ENCODE results near the gene STUB1.

Gene STUB1

DNA sequence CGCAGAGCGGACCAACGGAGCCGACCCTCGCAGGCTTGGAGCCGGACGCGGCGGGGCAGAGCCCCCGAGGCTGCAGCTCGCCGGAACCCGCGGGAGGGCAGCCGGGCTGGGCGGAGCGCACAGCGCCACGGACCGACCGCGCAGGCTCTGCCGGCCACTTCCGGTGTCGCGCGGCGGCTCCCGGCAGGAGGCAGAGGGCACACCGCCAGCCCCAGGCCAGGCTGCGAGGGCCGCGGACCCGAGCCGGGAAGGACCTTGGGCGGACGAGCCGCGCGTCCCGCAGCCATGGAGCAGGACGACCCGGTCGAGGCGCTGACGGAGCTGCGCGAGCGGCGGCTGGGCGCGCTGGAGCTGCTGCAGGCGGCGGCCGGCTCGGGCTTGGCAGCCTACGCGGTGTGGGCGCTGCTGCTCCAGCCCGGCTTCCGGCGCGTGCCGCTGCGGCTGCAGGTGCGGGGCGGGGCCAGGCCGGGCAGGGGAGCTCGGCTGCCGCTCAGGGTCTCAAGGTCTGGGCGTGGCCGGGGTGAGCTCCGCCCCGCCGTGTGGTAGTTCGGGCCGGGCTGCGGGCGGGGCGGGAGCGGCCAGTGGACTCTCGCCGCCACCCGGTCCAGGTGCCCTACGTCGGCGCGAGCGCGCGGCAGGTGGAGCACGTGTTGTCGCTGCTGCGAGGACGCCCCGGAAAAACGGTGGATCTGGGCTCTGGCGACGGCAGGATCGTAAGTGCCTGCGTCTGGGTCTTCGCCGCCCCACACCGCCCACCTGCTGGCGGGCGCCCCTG, 41.0 kb downstream of the STUB1 start, which contains the start of gene ANTKMT:
ANTKMT (plus strand) TSS at position 157 of the 775 bp plus-strand sequence; CDS start at position 286, 129 bp downstream.
- Histone ChIP-seq H3K27me3 (replicated peaks; ENCODE audit: control insufficient read depth, insufficient read depth, low read length) (no peaks in the 10 kb centered on the region), H3K4me3 (replicated peaks; ENCODE audit: low read depth, low read length) (peak within 1 kb of the TSS; percentile 89), H3K36me3 (ENCODE audit: control insufficient read depth, insufficient read depth, low read length) (peaks cover 2% of the 10 kb centered on the region; the same call in 1 of the 2 replicates)
- DNase-seq (ENCODE audit: extremely low read depth, insufficient read length) = peak; percentile 94
- TF ChIP-seq CTCF (IDR thresholded peaks at IDR 0.05; ENCODE audit: insufficient read depth, low read length, poor library complexity, severe bottlenecking) = no peak

GRCh38 chr16:721765-722540, 41.7 kb downstream of the STUB1 start:
- Histone ChIP-seq H3K36me3 (ENCODE audit: control insufficient read depth, insufficient read depth, low read length) (peaks cover 2% of the 10 kb centered on the region; the same call in 1 of the 2 replicates), H3K4me3 (replicated peaks; ENCODE audit: low read depth, low read length) (peak overlapping the region; percentile 57), H3K27me3 (replicated peaks; ENCODE audit: control insufficient read depth, insufficient read depth, low read length) (no peaks in the 10 kb centered on the region)
- TF ChIP-seq CTCF (IDR thresholded peaks at IDR 0.05; ENCODE audit: insufficient read depth, low read length, poor library complexity, severe bottlenecking) = no peak
- DNase-seq (ENCODE audit: extremely low read depth, insufficient read length) = no peak

DNA sequence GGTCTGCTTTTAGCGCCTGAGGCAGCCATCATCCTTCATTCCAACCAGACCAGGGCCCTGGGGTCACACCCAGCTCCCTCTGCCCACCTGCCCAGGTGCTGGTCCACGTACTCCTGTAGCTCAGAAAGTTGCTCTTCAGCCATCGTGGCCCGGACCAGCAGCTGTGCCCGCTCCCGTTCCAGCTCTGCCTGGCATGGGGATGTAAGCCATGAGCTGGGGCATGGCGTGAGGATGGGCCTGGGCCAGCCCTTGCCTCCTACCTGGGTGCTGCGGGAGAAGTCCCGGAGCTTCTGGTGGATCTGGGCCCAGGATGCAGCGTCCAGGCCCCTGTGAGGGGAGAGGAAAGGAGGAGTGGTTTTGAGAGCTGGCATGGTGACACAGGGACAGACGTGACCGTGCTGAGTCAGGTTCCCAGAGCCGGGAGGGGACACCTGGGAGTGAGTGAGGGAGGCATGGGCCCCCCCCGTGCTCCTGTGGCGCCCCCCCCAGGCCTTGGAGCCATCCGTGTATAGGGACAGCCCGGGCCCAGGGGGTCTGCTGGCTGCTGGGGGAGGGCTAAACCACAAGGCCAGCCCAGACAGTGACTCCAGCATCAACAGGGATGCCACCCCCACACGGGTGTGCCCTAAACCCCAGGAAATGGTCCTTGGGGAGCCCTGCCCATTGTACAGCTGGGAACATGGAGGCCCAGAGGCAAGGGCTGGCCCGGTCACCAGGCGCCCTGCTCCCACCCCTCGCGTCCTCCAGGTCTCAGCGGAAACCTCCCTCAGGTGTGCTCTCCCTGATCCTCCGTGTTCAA, 42.8 kb downstream of the STUB1 start:
- no peak overlapping the region for H3K4me3 ChIP-seq (replicated peaks; ENCODE audit: low read depth, low read length)
- DNase-seq (ENCODE audit: extremely low read depth, insufficient read length) = no peak
- TF ChIP-seq CTCF (IDR thresholded peaks at IDR 0.05; ENCODE audit: insufficient read depth, low read length, poor library complexity, severe bottlenecking) = no peak

DNA sequence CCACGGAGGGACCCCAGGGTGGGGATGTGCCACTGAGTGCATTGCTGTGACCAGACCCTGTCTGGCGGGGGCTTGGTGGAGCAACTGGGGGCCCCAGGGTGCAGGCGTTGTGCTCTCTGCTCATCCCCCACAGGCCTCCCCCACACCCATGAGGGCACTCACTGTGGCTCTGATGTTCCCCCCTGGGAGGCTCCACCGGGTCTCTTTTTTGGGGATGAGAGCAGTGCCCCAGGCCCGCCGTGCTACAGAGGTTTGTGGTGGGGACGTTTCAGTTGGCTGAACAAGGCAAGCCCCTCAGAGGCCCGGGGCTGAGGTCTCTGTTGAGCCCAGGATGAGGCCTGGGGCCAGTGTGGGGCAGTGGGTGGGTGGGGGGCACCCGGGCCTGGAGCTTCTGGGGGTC, 43.5 kb downstream of the STUB1 start:
- Histone ChIP-seq H3K27me3 (replicated peaks; ENCODE audit: control insufficient read depth, insufficient read depth, low read length) (no peaks in the 10 kb centered on the region), H3K4me3 (replicated peaks; ENCODE audit: low read depth, low read length) (no peak overlapping the region), H3K36me3 (ENCODE audit: control insufficient read depth, insufficient read depth, low read length) (peaks cover 2% of the 10 kb centered on the region; the same call in 1 of the 2 replicates)
- DNase-seq (ENCODE audit: extremely low read depth, insufficient read length) = no peak
- TF ChIP-seq CTCF (IDR thresholded peaks at IDR 0.05; ENCODE audit: insufficient read depth, low read length, poor library complexity, severe bottlenecking) = no peak

More for the DNA sequence above, 42.8 kb downstream of the STUB1 start:
- Histone ChIP-seq H3K36me3 (ENCODE audit: control insufficient read depth, insufficient read depth, low read length) (peaks cover 2% of the 10 kb centered on the region; the same call in 1 of the 2 replicates), H3K27me3 (replicated peaks; ENCODE audit: control insufficient read depth, insufficient read depth, low read length) (no peaks in the 10 kb centered on the region)

- no peak for DNase-seq (ENCODE audit: extremely low read depth, insufficient read length)
- Histone ChIP-seq H3K27me3 (replicated peaks; ENCODE audit: control insufficient read depth, insufficient read depth, low read length) (no peaks in the 10 kb centered on the region), H3K36me3 (ENCODE audit: control insufficient read depth, insufficient read depth, low read length) (peaks cover 2% of the 10 kb centered on the region; the same call in 1 of the 2 replicates), H3K4me3 (replicated peaks; ENCODE audit: low read depth, low read length) (no peak overlapping the region)
- TF ChIP-seq CTCF (IDR thresholded peaks at IDR 0.05; ENCODE audit: insufficient read depth, low read length, poor library complexity, severe bottlenecking) = no peak
Observed at GRCh38 chr16:724188-725040, 44.2 kb downstream of the STUB1 start.

All from GM06990 (cell line).